SJSA1 (cell line): ENCODE measurements around the gene SRPK3. TPM values are rescaled to one million over a fixed set of nuclear protein-coding genes. Genes with fewer than 3 reads are reported as not detected.

Experiments
- DNase-seq, 2 experiments: peaks; one replicate each; pipeline ENCODE4 v3.0.0-alpha.2; 2015 to 2020; ENCODE audit warnings: low spot score in 2 of 2, low read depth in 1 of 2
- H3K27ac ChIP-seq: fragments of 250-450 bp; sonication (Bioruptor Pico); 2 replicates; pipeline ENCODE4 v1.5.1; 2020; ENCODE audit warnings: mild to moderate bottlenecking, moderate library complexity
- H3K27me3 ChIP-seq: fragments of 250-450 bp; sonication (Bioruptor Pico); replicated peaks from 2 replicates; pipeline ENCODE4 v1.5.1; 2020; ENCODE audit warnings: mild to moderate bottlenecking, moderate library complexity
- H3K36me3 ChIP-seq: fragments of 250-450 bp; sonication (Bioruptor Pico); 2 replicates; pipeline ENCODE4 v1.5.1; 2020; ENCODE audit warnings: mild to moderate bottlenecking
- H3K4me1 ChIP-seq: fragments of 250-450 bp; sonication (Bioruptor Pico); replicated peaks from 2 replicates; pipeline ENCODE4 v1.6.1; 2021; ENCODE audit warnings: mild to moderate bottlenecking
- H3K4me3 ChIP-seq: fragments of 250-450 bp; sonication (Bioruptor Pico); 2 replicates; pipeline ENCODE4 v1.5.1; 2020; ENCODE audit warnings: mild to moderate bottlenecking
- H3K9me3 ChIP-seq: fragments of 250-450 bp; sonication (Bioruptor Pico); replicated peaks from 2 replicates; pipeline ENCODE4 v1.5.1; 2020; ENCODE audit warnings: mild to moderate bottlenecking
- total RNA-seq: library from RNA; depleted of rRNA; stranded (reverse); fragments of >200 nt; shearing (Covaris generic); gene quantifications from 2 replicates; pipeline ENCODE4 v1.2.3, GENCODE V29; 2014; rRNA removed

SRPK3 gene
- total RNA-seq, 1 experiment from 2014 or later = not detected

DNA sequence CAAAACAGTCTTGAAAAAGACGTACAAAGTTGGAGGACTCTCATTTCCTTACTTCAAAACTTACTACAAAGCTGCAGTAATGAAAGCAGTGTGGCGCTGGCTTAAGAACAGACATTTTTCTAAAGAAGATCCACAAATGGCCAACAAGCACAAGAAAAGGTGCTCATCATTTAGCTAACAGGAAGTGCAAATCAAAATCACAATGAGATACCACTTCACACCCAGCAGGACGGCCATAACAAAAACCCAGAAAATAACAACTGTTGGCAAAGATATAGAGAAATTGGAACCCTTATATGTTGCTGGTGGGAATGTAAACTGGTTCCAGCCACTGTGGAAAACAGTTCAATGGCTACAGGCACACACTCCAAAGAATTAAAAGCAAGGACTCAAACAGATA is 46.2 kb downstream of the SRPK3 start:
- Histone ChIP-seq H3K27ac (no peak overlapping the region), H3K36me3 (no peaks in the 10 kb centered on the region), H3K4me3 (no peak overlapping the region), H3K9me3 (no peaks in the 10 kb centered on the region), H3K27me3 (peaks cover 21% of the 10 kb centered on the region), H3K4me1 (no peaks in the 10 kb centered on the region)
- no peak for DNase-seq

DNA sequence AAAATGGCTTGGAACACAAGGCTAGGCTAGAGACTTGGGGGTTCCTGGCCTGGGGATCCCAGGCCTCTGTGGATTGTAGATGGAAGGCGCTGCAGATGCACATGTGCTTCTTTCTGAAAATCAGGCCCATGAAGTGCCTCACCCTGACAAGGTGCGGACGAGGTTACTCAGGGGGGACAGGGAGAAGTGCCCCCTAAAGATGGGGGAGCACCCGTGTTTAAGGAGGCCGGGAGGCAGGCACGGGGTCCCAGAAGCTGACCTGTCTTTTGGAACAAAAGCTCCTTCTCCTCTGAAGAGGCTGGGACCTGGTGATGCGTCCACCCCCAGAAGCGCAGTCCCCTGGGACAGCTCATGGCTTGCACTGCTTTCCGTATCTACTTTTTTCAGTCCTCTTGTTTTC is 47.1 kb downstream of the SRPK3 start:
- no peaks in the 10 kb centered on the region for H3K4me1 ChIP-seq
- DNase-seq = no peak
- H3K36me3 ChIP-seq = no peaks in the 10 kb centered on the region
- no peak overlapping the region for H3K27ac ChIP-seq
- no peaks in the 10 kb centered on the region for H3K9me3 ChIP-seq
- no peak overlapping the region for H3K4me3 ChIP-seq
- peaks cover 21% of the 10 kb centered on the region for H3K27me3 ChIP-seq

DNA sequence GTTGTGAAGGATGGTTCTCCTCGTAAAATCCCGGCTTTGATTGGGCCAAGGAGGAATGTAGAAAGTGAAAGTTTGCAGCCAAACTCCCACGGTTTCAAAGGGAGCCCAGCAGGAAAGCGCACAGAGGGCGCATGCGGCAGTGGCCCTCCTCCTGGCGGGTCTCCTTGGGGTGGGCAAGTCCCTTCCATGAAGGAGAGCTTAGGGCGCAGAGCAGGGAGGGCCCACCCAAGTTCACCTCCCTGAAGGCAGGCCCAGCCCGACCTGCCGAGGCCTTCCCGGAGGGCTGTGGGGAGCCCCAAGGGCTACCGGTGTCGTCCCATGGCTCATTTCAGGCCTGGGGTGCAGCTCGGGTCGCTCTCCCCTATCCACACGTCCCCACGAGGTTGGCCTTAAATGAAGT is 47.5 kb downstream of the SRPK3 start:
- H3K27ac ChIP-seq = no peak overlapping the region
- DNase-seq = no peak
- no peaks in the 10 kb centered on the region for H3K4me1 ChIP-seq
- no peaks in the 10 kb centered on the region for H3K36me3 ChIP-seq
- no peaks in the 10 kb centered on the region for H3K9me3 ChIP-seq
- H3K27me3 ChIP-seq = peaks cover 21% of the 10 kb centered on the region
- H3K4me3 ChIP-seq = no peak overlapping the region

DNA sequence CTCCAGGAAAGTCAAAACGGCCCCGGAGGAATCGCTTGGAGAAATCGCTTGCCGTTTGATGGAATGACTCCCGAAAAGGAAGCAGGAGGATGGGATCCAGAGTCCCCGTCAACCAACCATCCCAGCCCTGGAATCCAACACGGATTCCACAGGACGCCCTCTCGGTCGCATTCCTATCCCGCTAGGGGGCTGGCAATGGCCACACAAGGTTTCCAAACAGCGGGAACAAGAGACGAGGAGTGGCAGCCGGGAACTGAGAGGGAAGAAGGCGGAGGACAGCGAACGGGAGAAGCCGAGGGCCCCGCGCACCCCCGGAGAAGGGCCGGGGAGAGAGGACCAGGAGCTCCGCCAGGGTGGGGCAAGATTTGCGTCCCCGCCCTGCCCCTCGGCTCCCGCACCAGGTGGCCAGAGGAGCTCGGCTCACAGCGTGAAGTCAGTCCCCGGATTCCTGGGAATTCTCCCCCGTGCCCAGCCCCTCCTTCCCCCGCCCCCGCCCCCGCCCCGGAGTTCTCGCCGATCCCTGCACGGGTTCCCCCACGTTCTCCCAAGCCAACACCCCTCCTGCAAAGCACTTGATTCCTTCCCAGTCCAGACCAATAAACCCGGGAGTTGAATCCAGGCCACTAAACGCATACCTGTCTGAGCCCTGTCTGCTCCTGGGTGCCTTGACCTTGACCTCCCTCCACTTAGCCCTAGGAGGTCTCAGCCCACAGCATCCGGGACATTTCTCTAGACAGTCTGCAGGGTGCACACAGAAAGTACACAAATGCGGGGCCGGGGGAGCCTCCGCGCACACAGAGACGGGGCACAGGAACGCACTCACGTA is 48.1 kb downstream of the SRPK3 start:
- Histone ChIP-seq H3K4me1 (no peaks in the 10 kb centered on the region), H3K27me3 (peaks cover 21% of the 10 kb centered on the region), H3K9me3 (no peaks in the 10 kb centered on the region), H3K4me3 (no peak overlapping the region), H3K36me3 (no peaks in the 10 kb centered on the region), H3K27ac (no peak overlapping the region)
- no peak for DNase-seq

DNA sequence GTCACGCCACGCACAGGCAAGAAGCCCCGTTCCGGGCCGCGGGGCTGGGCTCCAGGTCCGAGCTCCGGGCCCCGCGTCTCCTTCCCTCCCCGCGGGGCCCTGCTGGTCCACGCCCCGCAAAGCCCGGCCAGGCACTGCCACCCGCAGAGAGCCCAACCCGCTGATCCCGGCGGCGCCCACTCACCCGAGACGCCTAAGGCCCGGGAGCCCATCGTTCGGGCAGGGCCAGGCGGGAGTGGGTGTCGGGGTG is 48.6 kb downstream of the SRPK3 start:
- H3K27me3 ChIP-seq = peaks cover 21% of the 10 kb centered on the region
- H3K4me3 ChIP-seq = no peak overlapping the region
- no peaks in the 10 kb centered on the region for H3K9me3 ChIP-seq
- no peaks in the 10 kb centered on the region for H3K36me3 ChIP-seq
- H3K4me1 ChIP-seq = no peaks in the 10 kb centered on the region
- no peak for DNase-seq
- H3K27ac ChIP-seq = no peak overlapping the region

DNA sequence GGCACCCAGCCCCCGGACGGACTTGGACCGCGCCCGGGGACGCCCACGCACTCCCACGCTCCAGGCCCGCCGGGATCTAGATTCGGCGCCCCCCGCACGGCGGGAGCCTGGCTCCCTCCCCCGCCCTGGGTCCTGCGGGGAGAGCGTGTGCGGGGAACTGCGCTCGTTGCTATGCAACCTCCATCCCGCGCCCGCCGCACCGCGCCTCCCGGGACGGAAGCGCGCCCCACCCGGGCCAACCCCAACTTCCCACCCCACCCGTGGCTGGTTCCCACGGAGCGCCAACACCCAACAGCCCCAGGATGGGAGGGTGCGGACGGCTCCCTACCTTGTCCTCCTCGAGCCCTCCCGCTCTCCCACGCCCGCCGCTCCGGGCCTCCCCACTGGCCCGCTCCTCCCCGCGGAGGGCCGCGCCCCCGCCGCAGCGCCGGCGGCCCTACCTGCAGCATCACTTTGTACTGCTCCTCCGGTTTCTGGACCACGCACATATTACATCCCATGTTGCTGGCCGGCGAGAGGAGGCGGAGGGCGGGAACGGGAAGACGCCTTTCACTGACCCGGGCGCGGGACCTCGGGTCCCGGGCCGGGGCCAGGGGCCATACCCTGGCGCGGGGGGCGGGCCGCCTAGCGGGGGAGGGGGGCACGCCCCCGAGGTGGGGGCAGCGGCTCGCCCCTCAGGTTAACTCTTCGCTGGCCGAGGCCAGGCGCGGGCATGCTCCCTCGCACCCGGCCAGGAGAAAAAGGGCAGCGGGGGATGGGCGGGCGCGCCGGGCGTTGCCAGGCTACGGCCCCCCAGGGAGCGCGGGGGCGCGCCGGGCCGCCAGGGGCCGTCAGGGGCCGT is 49.2 kb downstream of the SRPK3 start, which contains the start of gene PDZD4:
Gene PDZD4, minus strand, starts transcription at position 746 of the 841 bp plus-strand sequence. Its CDS starts 246 bp downstream, at position 500.
- Histone ChIP-seq H3K27ac (no peak within 1 kb of the TSS), H3K27me3 (peaks cover 21% of the 10 kb centered on the region), H3K36me3 (no peaks in the 10 kb centered on the region), H3K4me3 (no peak within 1 kb of the TSS), H3K9me3 (no peaks in the 10 kb centered on the region), H3K4me1 (no peaks in the 10 kb centered on the region)
- no peak for DNase-seq

DNA sequence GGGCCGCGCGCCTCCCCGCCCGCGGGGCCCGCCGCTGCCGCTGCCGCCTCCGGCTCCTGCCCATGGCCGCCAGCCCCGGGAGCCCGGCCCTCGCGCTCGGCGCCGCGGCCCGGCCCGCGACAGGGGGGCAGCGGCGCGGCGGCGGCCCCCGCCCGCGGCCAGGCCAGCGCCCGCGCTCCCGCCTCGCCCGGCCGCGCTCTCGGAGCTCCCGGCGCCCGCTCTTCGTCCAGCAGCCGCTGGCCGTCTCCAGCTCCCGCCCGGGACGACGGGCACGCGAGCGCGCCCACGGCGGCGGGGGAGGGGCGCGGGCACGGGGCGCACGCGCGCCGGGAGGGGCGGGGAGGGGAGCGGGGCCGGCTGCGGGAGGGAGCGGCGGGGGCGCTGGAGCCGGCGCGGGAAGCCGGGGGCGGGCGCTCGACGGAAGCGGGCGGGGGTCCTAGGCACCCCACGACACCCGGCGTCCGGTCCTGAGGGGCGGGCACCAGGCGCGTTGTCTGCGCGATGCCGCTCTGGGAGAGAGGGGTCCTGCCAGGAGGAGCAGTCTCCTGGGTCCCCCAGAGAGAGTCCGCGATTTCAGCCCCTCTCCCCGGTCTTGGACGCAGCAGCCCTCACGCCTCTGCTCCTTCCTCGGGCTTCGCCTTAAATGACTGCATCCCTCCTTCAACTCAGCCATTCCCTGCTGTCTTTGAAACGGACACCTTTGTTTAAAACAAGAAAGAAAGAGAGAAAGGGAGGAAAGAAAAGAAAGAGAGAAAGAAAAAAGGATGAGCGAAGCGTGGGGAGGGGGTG is 50.0 kb downstream of the SRPK3 start:
- Histone ChIP-seq H3K9me3 (no peaks in the 10 kb centered on the region), H3K27ac (no peak overlapping the region), H3K36me3 (no peaks in the 10 kb centered on the region), H3K27me3 (peaks cover 21% of the 10 kb centered on the region), H3K4me3 (no peak overlapping the region), H3K4me1 (no peaks in the 10 kb centered on the region)
- DNase-seq = no peak

DNA sequence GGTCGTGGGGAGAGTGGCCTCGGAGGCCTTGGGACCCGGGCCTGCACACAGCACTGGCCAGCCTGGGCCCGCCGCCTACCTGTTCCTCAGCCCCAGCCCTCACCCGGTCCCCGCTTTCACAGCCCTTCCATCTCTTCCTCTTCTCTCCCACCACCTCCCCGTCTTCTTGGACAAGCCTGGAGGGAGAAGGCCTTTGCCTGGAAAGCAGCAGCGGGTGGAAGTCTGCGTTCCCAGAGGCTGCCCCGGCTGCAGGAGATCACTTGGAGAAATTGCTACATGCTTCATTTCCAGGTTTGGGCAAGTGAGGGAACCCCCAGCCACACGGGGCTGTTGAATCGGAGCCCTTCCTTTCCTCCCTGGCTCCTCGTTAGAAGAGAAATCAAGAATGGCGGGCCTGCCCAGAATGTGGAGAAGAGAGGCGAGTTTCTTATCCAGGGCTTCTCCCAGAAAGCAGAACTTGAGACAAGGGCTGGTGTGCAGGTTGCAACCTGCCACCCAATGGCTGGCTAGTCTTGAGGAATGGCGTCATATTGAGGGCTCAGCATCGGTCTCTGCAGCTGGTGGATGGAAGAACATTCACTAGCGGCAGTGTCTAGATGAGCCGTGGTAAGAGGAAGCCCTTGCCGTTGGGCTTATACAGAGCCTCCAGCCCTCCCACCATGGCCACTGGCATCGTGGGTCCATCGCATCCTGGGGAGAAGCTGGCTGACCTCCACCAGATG is 50.7 kb downstream of the SRPK3 start:
- no peaks in the 10 kb centered on the region for H3K4me1 ChIP-seq
- no peaks in the 10 kb centered on the region for H3K36me3 ChIP-seq
- H3K27ac ChIP-seq = no peak overlapping the region
- H3K27me3 ChIP-seq = peaks cover 21% of the 10 kb centered on the region
- H3K9me3 ChIP-seq = no peaks in the 10 kb centered on the region
- H3K4me3 ChIP-seq = no peak overlapping the region
- DNase-seq = no peak

DNA sequence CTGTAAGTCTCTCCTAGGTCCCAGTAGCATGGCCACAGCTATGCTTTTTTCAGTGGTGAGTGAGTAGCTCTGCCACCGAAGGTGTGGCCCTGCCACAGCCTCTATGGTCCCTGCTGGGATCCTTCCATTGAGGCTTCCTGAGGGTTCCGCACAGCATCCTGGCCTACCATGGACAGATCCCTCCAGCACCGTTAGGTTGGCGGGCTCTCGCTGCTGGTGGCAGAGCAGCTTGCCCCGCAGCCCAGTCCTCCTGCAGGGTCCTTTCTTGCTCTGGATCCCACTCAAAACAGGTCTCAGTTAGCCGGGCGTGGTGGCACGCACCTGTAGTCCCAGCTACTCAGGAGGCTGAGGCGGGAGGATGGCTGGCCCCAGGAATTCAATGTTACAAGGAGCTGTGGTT is 51.9 kb downstream of the SRPK3 start:
- Histone ChIP-seq H3K36me3 (no peaks in the 10 kb centered on the region), H3K9me3 (no peaks in the 10 kb centered on the region), H3K4me1 (no peaks in the 10 kb centered on the region), H3K27me3 (peaks cover 16% of the 10 kb centered on the region), H3K4me3 (no peak overlapping the region), H3K27ac (no peak overlapping the region)
- DNase-seq = no peak

Other genes with a start within 250 kb of the SRPK3 start
- 39.9 and 49.3 TPM in 2 replicates for gene CCNQ, start 181.9 kb upstream of the SRPK3 start, total RNA-seq
- gene DUSP9, start 133.8 kb upstream of the SRPK3 start, total RNA-seq = 0.08 TPM in 1 of 2 replicates, not detected in the other
- not detected in 2 replicates for gene PNCK, start 107.2 kb upstream of the SRPK3 start, total RNA-seq
- gene SLC6A8, start 93.1 kb upstream of the SRPK3 start, total RNA-seq = 0.66 and 2.7 TPM in 2 replicates
- 188 and 249 TPM in 2 replicates for gene BCAP31, start 56.7 kb upstream of the SRPK3 start, total RNA-seq
- 9.9 and 10.3 TPM in 2 replicates for gene ABCD1, start 56.2 kb upstream of the SRPK3 start, total RNA-seq
- 0.03 and 1.3 TPM in 2 replicates for gene PLXNB3, start 16.8 kb upstream of the SRPK3 start, total RNA-seq
- gene IDH3G, start 13.3 kb downstream of the SRPK3 start, total RNA-seq = 51.0 and 80.1 TPM in 2 replicates
- gene SSR4, start 13.6 kb downstream of the SRPK3 start, total RNA-seq = 139 and 225 TPM in 2 replicates
- gene PDZD4, start 49.5 kb downstream of the SRPK3 start, total RNA-seq = 0.09 and 0.79 TPM in 2 replicates
- 0.05 TPM in 1 of 2 replicates, not detected in the other for gene L1CAM, start 105.1 kb downstream of the SRPK3 start, total RNA-seq
- gene AVPR2, start 123.6 kb downstream of the SRPK3 start, total RNA-seq = not detected in 2 replicates
- gene ARHGAP4, start 145.2 kb downstream of the SRPK3 start, total RNA-seq = 0.63 TPM in 1 of 2 replicates, not detected in the other
- gene NAA10, start 154.0 kb downstream of the SRPK3 start, total RNA-seq = 119 and 155 TPM in 2 replicates
- gene RENBP, start 163.6 kb downstream of the SRPK3 start, total RNA-seq = 0.11 TPM in 1 of 2 replicates, not detected in the other
- 24.6 and 42.8 TPM in 2 replicates for gene HCFC1, start 190.8 kb downstream of the SRPK3 start, total RNA-seq
- gene TMEM187, start 191.7 kb downstream of the SRPK3 start, total RNA-seq = 1.1 TPM in 1 of 2 replicates, not detected in the other
- 70.7 and 81.3 TPM in 2 replicates for gene IRAK1, start 238.9 kb downstream of the SRPK3 start, total RNA-seq